Stimulated activated CD4-positive, alpha-beta T cell treated with anti-CD3 and anti-CD28 coated beads, Interleukin-12 subunit alpha, Interleukin-12 subunit beta, amount 100 ng/mL, for 24 hours (primary cell): ENCODE measurements around the gene CNTN2.

ENCODE experiments used
- DNase-seq, 2 experiments: peaks; one replicate each; pipeline ENCODE4 v3.0.0-alpha.2; 2020; ENCODE audit warnings: low read depth in 2 of 2

Gene CNTN2

DNA sequence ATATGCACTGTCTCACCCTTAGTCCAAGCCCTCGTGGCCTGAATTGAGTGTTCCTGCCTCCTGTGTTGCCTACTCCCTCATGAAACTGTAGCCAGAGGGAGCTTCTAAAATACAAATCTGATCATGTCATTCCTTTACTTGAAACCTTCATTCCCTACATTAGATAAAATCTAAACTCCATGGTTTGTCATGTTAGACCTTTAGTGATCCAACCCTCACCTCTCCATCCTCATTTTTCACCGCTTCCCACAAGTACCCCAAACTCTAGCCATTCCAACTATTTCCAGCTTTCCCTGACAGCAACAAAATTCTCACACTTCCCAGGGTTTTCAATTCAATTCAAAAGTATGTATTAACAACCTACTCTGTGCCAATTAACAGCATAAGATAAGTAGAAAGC lies 18.3 kb upstream of the CNTN2 start:
- no peak for DNase-seq

DNA sequence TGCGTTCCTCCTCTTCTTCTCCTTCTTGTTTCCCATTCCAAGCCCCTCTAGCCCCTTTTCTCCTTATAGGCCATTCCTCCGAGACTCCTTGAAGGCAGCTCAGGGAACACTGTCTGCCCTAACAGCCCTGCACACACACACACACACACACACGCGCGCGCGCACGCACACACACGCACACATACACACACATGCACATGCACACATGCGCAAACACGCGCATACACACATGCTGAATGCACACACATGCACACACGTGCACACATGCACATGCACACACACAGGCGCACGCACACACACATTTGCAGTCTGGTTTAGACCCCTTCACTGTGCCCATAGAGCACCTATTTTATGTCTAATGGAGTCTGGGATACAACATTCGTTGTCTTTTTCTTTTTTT lies 17.8 kb upstream of the CNTN2 start:
- DNase-seq = no peak

DNA sequence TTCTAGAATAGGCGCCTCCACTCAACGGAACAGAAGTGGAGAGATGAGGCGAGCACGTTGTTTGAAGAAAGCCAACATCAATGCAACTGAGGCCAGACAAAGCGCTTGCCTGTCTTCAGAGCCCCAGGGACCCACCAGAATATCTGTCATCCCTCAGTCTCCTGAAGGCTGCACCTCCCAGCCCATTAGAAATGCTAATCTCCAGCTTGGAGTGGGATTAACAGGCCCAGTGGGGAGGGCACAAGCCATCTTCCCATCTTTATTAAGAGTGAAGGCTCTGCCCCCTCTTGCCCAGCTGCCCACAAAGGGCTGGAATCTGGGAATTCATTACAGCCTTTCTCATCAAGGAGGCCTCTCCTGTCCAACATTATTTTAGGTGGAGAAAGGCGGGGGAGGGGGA lies 16.8 kb upstream of the CNTN2 start:
- DNase-seq = no peak

DNA sequence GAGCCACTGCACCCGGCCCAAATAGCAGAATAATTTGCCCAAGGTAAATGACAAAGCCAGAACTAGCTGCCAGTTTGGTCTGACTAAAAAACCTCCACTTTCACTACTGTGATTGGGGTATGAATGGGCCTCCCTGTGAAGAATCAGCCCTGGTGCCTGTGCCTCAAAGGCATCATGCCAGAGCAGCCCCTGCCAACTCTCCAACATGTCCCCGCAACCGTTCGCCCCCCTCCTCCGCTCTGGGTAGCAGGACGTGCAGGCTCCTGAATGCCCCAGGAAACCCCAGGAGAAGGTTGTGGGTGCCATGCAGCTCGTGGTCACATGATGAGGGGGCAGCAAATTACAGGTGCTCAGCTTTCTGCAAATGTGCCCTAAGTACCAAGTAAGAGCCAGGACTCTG lies 14.6 kb upstream of the CNTN2 start:
- no peak for DNase-seq

DNA sequence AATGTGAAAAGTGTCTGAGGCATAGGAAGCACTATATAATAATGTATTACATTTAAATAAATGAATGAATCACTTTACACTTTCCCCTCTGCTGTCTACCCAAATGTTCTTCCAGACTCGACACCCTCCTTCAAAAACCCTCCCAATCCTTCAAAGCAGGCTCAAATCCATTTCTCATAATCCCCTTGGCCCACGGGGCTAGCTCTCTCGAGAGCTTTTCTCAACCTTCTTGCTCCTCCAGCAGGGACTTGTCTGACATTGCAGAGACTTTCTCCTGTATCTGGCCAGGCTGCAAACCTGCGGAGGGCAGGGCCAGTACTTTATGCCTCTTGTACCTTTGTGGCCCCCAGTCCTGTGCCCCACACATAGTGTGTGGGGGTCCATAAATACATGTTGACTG lies 14.1 kb upstream of the CNTN2 start:
- no peak for DNase-seq

DNA sequence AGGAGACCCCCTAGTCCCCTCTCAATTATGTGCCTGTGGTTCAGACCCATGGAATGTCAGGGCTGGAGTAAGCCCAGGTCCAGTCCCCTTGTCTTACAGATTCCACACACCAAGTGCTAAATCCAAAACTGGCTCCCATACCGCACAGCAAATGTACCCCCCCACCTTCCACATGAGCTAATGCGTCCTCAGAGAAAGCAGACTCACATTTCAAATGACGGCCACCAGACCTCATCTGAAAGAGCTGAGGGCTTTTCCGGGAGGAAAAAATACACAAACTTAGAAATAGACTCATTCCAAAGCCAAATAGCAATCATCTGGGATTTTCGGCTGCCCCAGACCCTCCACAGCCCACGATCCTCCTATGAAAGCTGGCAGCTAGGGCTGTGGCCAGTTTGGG lies 12.8 kb upstream of the CNTN2 start:
- DNase-seq = no peak

DNA sequence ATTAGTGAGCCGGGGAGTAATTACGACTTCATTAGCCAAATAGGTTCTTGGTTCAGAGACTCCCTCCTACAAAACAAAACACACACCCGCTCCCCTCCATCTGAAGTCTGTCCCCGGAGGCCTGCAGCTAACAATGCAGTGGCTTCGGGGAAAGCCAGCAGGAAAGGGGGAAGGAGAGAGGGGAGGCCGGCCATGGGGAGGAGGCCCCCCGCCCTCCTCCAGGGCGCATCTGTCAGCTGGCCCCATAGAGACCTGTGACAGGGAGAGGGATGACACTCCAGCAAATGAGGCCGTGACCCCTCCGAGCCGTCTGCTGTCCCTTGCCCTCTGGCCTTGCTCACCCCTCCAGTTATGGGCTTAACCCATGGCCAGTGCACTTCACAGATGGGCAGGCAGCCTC lies 12.1 kb upstream of the CNTN2 start:
- DNase-seq = no peak

DNA sequence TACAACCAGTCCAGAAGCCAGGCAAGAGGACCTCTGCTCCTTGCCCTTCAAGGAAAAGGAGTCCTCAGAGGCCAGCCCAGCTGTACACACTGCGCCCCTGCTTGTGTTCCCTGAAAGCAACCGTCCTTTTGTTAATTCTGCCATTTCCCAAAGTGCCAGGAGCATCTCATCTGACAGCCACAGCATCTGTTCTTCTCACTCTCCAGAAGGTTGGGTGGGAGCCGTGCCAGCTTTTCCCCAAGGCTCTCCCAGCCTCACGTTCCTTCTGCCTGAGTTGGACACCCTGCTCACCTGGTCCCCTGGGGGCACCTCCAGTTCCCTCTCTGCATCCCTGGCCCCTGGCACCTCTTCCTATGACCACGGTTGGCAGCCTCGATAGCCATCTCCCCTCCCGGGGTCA lies 10.5 kb upstream of the CNTN2 start:
- no peak for DNase-seq

DNA sequence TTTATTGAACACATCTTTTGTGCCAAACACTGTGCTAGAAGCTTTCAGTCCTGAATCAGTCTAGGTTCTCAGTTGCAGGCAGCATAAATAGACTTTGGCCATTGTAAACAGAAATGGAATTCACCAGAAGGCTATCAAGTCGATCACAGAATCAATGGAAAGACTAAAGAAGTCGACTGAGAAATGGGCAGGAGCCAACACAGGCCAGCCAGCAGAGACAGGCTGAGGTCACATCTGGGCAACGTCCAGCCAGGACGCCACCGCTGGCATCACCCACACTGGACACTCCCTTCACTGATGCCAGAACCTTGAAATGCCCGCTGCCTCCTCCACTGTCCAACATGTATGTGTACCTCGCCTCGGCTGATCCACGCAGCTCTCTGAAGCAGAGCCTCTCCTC lies 5.5 kb upstream of the CNTN2 start:
- DNase-seq = no peak

DNA sequence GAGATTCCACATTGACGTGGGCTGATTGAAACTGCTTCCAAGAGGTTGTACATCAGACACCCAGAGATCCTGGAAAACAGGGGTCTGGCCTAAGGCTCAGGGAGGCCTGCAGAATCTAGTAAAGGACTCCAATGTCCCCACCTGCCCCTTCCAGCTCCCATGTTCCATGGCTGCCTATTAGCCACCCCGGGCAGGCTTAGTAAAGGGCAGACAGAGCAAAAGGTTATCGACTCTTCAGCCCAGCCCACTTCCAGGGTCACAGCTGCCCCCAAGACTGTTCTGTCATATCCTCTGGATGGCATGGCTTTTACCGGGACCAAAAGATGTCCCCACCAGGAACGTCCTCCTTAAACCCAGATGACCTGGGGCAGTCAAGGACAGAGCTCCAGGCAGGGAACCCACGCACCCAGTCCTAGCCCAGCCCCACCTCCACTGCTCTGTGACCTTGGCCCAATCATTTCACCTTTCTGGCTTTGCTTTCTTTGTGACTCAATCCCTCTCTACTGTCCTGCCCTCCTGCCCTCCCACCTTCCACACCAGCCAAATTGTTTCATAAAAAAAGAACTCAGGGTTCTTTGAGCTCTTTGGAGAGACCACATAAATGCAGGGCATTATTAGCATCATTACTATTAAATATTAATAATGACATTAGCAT lies 4.8 kb upstream of the CNTN2 start:
- DNase-seq = no peak

DNA sequence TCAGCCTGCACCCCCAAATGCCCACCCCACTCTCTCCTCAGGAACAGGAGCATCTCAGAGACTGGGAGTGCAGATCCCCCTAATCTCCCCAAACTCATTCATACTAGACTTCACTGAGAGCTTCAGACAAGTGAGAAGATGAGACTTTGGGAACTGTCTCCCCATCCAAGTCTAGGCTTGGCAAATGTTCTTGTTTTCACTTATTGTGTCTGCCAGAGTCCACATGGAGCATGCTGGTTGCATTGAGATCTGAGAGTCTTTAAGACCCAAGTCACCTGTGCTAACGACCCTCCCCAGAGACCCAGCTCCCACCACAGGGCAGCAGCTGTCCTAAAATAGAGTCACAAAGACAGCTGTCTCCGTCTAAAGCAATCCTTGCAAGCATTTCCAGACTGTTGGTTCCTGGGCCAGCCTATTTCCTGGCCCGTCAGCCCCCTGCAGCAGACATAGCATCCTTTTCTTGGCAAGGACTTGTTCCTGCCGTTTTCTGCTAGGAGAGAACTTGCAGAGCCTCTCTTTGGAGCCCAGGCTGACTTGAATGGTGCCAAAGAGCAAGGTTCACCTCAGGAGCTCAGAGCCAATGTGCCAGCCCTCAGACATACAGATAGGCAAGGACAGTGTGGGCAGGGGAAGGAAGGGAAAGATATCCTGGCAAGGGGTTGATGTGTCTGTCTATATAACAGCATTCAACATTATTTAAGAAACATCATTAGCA lies 1.9 kb upstream of the CNTN2 start:
- no peak for DNase-seq

DNA sequence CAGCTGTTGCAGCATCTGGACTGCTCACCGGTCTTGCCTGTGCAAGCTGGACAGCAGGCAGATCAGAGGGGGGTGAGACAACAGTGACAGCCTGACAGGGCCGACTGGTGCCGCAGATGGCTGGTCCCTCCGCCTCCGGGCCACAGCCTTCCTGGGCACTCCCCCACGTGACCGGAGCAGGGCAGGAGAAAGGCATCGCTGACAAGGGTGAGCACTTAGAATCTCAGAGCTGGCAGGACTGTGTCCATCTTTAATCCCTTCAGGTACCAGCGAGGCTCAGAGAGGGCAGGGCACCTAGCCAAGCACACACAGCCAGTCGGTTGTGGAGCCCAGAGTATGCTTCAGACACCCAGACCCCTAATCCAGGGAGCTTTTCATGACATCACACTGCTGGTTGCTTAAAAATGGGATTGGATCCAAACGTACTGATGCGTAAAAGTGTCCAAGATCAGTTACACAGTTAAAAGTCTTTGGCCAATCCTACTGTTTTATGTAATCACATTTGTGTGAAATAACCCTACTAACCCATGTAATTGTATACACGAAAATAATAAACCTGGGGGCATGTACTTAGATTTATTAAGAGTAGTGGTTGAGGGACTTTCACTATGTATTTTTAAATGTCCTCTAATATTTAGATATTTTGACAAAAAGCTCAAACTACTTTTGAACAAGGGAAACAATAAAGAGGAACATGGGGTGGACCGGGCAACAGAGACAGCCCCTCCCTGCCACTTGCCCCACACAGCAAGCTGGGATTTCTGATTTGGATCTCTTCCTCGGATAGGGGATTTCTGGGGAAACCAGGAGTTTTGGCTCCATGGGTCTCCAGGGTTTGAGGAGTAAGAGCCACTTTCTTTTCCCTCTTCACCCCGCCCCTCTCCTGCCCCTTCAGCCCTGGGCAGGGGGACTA lies 758 bp upstream of the CNTN2 start:
- no peak for DNase-seq

DNA sequence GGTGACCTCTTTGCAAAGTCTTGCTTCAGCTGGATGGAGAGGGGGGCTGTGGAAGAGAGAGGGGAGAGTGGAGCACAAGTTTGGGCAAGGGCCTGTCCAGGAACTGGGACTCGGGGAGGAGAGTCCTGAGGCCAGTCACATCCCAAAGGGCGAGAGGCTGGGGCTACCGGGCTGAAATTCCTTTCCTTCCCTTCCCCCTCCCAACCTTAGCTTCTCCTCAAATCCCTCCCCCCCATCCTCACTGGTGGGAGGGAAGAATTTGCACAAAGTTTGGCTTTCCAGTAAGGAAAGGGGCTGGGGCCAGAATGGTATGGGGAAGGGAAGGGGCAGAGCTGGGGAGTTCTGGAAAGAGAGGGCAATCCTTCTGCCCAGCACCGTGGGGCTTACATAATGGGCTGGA lies 854 bp downstream of the CNTN2 start:
- no peak for DNase-seq

DNA sequence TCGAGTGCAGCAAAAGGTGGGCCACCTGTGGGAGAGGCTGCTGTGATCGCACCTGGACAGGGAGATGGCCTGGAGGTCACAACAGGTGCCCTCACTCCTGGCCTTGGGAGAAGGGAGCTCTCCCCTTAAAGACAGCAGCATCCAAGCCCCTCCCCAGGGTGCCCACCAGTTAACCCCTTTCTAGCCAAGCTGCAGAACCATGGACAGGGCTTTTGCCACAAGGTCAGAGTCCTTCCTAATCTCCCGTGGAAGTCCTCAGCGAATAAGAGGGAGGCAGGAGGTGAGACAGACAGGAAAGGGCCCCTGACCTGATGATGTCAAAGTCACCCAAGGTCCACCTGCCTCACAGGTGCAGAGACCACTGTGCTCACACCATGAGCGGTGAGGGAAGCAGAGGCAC lies 1.7 kb downstream of the CNTN2 start:
- DNase-seq = no peak

DNA sequence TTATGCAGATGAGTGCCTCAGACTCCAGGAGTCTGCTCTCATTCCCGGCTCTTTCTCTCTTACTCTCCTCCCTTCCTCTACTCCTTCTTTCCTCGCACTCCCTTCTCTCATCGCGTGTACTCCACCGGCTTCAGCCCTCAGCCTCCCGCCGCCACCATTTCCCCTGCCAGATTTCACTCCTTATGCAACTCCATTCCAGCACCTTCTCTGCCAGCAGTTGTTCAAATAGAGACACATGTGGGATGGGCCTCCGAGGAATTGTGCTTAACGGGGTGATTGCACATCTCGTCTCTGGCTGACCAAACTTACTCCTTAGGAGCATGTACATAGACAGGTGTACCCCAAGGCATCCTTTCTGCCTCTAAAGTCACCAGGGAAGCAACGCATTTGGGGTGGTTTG lies 2.1 kb downstream of the CNTN2 start:
- DNase-seq = no peak

DNA sequence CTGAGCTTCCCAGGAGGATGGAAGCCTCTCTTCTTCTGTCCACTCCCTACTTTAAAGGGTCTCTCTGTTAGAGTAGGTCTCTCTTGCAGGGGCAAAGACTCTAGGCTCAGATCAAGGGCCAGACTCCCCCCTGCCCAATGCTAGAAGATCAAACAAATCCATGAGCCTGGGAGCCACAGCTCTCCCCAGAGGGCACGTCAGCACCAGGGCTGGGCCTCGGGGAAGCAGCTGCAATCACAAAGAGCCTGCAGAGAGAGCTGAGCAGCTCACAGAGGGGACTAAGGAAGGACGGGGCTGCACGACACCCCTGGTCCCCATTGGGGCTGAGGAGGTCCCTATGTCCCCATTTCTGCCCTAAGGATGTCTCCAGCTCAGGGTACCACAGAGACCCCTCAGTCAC lies 3.9 kb downstream of the CNTN2 start:
- no peak for DNase-seq

DNA sequence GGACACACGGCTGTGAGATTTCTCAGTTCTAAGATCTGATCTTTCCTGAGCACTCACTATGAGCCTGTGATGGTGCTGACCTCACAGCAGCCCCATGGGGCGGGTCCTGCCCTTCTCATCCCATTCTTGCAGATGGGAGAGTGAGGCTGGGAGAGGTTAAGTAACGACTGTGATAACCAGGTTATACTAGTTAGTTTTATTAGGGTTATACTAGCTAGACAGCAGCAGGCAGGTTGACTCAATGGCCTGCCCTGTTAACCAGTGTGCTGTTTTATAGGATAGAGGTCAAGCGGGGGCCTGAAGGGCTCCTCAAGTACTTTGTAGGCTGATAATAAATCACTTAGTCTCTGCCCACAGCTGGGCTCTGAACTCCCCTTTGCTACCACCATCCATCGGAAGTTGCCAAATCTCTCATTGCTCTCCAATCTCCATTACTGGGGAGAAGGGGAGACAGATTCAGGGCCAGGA lies 4.8 kb downstream of the CNTN2 start:
- DNase-seq = no peak

DNA sequence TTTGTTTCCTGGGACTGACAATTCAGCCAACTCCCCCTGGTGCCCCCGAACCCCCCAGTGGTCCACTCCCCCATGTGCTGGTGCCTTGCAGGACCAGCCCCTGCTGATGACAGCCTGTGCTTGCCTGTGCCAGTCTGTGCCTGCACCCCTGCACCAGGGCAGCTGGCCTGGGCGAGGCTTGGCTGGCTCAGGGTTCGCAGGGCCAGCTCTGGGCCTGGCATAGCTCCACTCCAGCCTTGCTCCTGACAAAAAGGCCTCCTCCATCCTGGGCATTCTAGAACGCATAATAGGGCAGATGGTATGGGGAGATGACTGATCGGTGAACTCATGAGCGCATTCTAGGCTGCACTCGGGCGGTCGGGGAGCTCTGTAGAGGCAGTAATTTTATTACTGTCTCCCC lies 5.4 kb downstream of the CNTN2 start:
- DNase-seq = no peak

DNA sequence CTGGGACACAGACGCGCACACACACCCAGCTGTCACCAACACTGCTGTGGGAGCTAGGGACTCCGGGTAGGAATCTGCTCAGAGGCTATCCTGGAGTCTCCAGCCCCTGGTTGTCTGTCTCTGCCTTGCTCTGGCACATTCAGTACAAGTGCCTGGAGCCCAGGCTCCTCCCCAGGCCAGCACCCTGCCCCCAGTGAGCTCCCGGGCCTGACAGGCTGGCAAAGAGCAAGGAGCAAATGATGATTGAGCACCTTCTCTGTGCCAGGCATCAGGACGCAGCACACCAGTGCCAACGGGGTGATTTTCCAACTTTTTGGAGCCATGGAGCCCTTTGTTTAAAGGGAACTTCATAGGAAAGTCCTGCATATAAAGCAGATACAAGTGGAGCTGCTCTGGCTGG lies 6.5 kb downstream of the CNTN2 start:
- no peak for DNase-seq

DNA sequence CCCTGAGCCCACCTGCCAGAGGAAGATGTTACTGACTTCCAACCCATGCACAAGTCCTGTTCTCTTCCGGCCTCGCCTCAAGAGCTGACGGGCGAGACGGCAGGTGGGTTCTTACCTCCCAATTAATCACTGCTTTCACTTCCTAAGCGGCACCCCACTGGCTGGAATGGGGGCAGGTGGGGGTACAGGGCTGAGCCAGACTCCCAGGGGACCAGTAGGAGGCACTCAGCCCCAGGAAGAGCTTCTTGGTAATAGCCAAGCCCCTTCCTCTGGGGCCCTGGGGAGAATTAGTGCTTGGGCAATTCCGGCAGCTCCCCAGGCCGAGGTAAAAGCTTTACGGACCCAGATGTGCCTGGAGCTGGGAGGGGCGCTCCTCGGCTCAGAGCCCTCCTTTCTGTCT lies 9.7 kb downstream of the CNTN2 start:
- DNase-seq = no peak

DNA sequence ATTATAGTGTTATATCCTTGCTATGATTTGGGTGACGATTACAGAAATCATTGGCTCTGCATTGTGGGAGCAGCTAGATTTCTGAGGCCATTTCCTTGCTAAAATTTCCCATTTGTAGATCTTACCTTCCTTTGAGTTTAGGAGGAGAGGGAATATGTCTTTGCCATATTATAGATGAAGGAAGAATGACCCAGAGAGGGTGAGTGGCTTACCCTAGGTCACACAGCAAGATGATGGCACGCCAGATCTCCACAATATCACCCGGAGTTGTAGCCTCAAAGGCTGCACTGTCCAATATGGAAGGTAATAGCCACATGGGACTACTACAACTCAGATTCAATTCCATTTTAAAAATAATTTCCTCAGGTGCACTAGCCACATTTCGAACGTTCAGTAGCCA lies 10.3 kb downstream of the CNTN2 start:
- no peak for DNase-seq

DNA sequence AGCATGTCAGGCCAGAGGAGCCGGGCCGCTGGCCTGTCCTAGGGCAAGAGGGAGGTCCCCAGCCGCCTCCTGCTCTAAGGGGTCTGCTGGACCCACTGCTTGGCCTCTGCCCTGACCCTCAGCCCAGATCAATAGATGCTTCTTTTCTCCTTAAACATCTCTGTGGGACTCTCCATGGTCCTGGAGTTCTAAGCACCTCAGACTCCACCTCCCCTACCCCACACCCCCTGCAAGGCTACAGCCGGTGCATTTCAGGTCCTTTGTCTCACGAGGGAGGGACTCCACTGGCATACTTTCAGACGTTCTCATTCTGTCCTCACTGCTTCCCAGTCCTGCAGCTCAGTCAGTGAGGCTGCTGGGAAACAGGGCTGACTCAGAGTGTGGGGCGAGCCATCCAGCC lies 11.0 kb downstream of the CNTN2 start:
- no peak for DNase-seq

DNA sequence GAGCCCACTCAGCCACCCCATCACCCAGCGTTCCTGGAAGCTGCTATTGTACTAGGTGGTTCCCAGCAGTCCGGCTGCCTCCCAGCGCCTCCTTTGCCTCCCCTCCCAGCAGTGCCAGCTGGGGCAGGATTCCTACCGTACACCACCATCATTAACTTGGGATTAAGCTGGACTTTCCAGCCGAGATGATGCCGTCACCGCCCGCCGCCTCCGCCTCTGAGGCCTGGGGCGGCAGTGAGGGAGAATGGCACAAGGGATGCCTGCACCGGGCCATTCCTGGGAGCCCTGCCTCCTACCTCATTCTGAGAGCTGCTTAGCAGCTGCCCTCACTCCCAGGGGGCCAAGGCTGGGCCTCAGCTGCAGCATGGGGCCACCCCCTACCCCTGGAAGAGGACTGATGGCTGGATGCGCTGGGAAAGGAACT lies 13.2 kb downstream of the CNTN2 start:
- DNase-seq = no peak
